GM04503 (cell line): ENCODE results near the gene IL25.
"Not testable (repeated sequence)": the region's sequence is repeated elsewhere in the genome, so short reads cannot be mapped to it uniquely, and the experiment has no call there.

Source experiments
- DNase-seq: peaks from one replicate; pipeline ENCODE4 v3.0.0-alpha.2; 2012; ENCODE audit warnings: low read depth

IL25 gene

GRCh38 chr14:23411563-23412525 lies 39.2 kb downstream of the IL25 start:
- DNase-seq = no peak

DNA sequence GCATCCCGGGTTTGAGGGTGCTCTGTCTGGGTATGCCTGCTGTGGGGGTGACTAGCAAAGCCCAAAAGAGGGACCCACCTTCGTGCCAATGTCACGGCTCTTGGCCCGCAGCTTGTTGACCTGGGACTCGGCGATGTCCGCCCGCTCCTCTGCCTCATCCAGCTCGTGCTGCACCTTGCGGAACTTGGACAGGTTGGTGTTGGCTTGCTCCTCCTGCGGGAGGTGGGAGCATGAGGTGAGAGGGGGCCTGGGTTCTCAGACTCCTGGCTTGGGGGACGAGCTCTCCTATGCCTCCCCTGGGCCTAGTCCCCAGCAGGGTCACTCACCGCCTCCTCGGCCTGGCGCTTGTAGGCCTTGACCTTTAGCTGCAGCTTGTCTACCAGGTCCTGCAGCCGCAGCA lies 41.1 kb downstream of the IL25 start:
- no peak for DNase-seq

GRCh38 chr14:23414254-23414653 lies 41.6 kb downstream of the IL25 start:
- DNase-seq = no peak

DNA sequence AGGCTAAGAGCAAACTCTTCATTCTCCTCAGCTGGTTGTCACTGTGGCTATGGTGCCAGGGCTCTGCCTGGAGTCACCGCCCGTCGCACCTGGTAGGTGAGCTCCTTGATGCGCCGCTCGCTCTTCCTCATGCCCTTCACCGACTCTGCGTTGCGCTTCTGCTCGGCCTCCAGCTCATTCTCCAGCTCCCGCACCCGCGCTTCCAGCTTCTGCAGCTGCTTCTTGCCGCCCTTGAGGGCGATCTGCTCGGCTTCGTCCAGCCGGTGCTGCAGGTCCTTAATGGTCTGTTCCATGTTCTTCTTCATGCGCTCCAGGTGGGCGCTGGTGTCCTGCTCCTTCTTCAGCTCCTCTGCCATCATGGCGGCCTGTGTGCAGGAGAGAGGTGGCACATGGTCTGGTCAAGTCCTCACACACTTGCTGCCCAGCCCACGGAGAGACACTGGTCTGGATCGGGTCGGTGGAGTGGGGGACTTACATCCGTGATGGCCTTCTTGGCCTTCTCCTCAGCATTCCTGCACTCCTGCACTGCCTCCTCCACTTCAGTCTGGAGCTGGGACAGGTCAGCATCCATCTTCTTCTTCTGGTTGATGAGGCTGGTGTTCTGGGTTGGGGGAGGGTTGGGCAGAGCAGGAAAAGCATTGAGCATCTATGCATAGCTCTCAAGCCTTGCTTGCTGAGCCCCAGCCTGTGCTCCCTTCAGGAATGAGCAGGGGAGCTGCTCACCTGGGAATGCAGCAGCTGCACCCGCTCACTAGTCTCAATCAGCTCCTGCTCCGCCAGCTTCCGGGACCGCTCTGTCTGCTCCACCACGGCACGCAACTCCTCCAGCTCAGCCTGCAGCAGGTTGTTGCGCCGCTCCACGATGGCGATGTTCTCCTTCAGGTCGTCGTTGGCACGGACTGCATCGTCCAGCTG lies 42.6 kb downstream of the IL25 start:
- no peak for DNase-seq

DNA sequence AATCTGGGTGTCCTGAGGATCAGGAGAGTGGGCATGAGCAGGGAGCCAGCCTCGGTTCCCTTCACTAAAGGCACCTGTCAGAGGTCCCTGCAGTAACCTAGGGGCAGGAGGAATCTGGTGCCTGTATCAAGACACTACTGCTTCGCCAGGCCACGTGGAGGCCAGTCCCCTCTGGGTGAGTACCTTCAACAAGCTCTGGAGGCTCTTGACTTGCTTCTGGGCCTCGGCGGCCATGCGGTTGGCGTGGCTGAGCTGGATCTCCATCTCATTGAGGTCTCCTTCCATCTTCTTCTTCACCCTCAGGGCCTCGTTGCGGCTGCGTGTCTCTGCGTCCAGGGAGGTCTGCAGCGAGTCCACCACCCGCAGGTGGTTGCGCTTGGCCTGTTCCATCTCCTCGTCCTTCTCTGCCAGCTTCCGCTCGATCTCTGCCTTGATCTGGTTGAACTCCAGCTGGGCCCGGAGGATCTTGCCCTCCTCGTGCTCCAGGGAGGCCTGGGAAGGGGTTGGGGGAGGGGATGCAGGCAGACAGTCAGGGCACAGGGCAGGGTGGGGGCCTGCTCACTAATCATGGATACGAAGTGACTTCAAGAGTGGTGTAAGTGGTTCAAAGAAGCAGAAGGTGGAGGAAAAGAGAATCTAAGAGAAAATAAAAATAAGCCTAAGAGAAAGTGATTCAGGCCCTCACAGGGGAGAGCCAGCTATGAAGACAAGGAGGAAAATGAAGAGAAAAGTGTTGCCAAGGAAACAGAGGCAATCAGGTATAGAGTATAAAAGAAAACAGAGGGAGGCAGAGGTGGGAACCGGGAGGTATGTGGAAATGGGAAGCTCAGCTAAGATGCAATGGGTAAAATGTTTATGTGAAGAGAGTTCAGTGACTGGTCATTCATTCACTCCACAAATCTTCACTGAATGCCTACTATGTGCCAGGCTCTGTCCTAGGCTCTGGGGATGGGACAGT lies 43.5 kb downstream of the IL25 start:
- no peak for DNase-seq

- DNase-seq = no peak
Observed at GRCh38 chr14:23416801-23417200, 44.2 kb downstream of the IL25 start.

DNA sequence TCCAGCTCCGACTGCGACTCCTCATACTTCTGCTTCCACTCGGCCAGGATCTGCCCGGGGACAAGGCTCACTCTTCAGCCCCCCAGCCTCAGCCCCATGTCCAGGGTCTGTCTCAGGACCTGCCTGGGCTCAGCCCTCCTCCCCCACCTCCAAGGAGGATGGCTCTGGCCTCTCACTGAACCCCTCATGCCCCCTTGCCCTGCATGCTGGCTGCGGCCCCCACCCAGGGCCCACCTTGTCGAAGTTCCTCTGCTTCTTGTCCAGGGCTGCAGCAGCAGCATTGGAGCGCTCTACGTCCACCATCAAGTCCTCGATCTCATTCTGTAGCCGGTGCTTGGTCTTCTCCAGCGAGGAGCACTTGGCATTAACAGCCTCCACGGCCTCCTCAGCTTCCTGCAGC lies 44.7 kb downstream of the IL25 start:
- not testable (repeated sequence) for DNase-seq

DNA sequence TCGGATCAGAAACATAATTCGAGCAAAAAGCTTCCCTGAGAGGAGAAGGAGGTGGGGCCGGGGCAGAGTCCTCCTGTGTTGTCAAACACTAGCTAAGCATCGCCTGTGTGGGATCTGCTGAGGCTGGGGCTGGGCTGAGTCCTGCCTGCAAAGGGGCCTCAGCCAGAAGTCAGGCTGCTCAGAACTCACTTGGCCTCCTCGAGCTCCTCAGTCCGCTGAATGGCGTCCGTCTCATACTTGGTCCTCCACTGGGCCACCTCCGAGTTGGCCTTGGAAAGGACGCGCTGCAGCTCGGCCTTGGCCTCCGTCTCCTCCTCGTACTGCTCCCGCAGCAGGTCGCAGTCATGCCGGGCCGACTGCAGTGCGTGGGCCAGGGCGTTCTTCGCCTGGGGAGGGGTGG lies 45.4 kb downstream of the IL25 start:
- no peak for DNase-seq

- DNase-seq = not testable (repeated sequence)
Observed at GRCh38 chr14:23419646-23420045, 47.0 kb downstream of the IL25 start.

- no peak for DNase-seq
Observed at GRCh38 chr14:23421594-23421993, 49.0 kb downstream of the IL25 start.

- no peak for DNase-seq
Observed at GRCh38 chr14:23423657-23424056, 51.0 kb downstream of the IL25 start.

GRCh38 chr14:23425169-23425568 lies 52.6 kb downstream of the IL25 start:
- DNase-seq = no peak

GRCh38 chr14:23425798-23426197 lies 53.2 kb downstream of the IL25 start:
- DNase-seq = not testable (repeated sequence)
